ENCODE measurements around the gene IFNGR2.

DNA sequence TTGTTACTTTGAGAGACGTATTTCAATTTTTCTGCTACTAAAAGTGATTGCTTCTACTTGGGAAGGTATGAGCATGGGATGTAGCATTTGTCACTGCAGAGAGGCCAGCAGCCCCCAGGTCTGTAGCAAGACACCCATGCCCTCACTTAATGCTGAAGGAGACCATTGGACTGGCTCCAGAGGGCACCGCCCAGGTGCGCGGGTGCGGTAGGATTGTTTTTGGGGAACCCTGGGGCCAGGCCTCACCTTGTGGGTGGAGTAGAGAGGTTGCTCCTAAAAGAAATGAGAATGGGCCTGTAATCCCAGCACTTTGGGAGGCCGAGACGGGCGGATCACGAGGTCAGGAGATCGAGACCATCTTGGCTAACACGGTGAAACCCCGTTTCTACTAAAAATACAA, 30.6 kb upstream of the IFNGR2 start:
- TF ChIP-seq POLR2A (IDR thresholded peaks at IDR 0.05) (no peak), EP300 (IDR thresholded peaks at IDR 0.05) (no peak)
- TF ChIP-seq, protein P1, sequence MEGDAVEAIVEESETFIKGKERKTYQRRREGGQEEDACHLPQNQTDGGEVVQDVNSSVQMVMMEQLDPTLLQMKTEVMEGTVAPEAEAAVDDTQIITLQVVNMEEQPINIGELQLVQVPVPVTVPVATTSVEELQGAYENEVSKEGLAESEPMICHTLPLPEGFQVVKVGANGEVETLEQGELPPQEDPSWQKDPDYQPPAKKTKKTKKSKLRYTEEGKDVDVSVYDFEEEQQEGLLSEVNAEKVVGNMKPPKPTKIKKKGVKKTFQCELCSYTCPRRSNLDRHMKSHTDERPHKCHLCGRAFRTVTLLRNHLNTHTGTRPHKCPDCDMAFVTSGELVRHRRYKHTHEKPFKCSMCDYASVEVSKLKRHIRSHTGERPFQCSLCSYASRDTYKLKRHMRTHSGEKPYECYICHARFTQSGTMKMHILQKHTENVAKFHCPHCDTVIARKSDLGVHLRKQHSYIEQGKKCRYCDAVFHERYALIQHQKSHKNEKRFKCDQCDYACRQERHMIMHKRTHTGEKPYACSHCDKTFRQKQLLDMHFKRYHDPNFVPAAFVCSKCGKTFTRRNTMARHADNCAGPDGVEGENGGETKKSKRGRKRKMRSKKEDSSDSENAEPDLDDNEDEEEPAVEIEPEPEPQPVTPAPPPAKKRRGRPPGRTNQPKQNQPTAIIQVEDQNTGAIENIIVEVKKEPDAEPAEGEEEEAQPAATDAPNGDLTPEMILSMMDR (IDR thresholded peaks at IDR 0.05) = no peak

Data from ovary (tissue), 3 donors.